CD14-positive monocyte (primary cell): ENCODE data around the gene RCAN2. TPM values are rescaled to one million over a fixed set of nuclear protein-coding genes. Genes with fewer than 3 reads are reported as not detected.

ENCODE experiments used
- DNase-seq, 3 donors: peaks; one replicate each; pipeline ENCODE4 v3.0.0-alpha.2; 2011 to 2022
- H2AFZ ChIP-seq: 2 replicates; pipeline ENCODE4 v1.6.0; 2012; ENCODE audit warnings: mild to moderate bottlenecking, low read depth, low read length, inconsistent platforms; ENCODE audit not compliant: insufficient read depth, poor library complexity, severe bottlenecking
- H3K27ac ChIP-seq, 2 donors: 1 replicate in 1 of 2; 2 replicates in 1 of 2; pipeline ENCODE4 v1.5.1; 2012 to 2013; ENCODE audit warnings: low read length in 2 of 2, control low read depth in 1 of 2, inconsistent platforms in 1 of 2, low read depth in 1 of 2, mild to moderate bottlenecking in 1 of 2
- H3K27me3 ChIP-seq, 2 donors: one replicate each; pipeline versions ENCODE4 v1.6.0 to v1.6.1; 2011 to 2013; ENCODE audit warnings: low read length in 2 of 2; ENCODE audit not compliant: control insufficient read depth in 2 of 2, insufficient read depth in 2 of 2
- H3K36me3 ChIP-seq, 2 donors: replicated peaks in 1 of 2; 1 replicate in 1 of 2; 2 replicates in 1 of 2; pipeline versions ENCODE4 v1.5.1 to v1.6.1; 2012 to 2013; ENCODE audit warnings: low read length in 2 of 2, control low read depth in 1 of 2, inconsistent platforms in 1 of 2, mild to moderate bottlenecking in 1 of 2; ENCODE audit not compliant: insufficient read depth in 2 of 2, control insufficient read depth in 1 of 2
- H3K4me1 ChIP-seq, 2 donors: 1 replicate in 1 of 2; 2 replicates in 1 of 2; pipeline versions ENCODE4 v1.5.1 to v1.6.1; 2012 to 2013; ENCODE audit warnings: low read length in 2 of 2, control low read depth in 1 of 2, inconsistent platforms in 1 of 2, mild to moderate bottlenecking in 1 of 2, moderate library complexity in 1 of 2; ENCODE audit not compliant: insufficient read depth in 2 of 2, control insufficient read depth in 1 of 2
- H3K4me2 ChIP-seq: replicated peaks from 2 replicates; pipeline ENCODE3; 2012; ENCODE audit warnings: low read length, moderate library complexity, mild to moderate bottlenecking; ENCODE audit not compliant: poor library complexity, severe bottlenecking; ENCODE audit errors: extremely low read depth
- H3K4me3 ChIP-seq, 3 experiments: fragments of 200-600 bp in 1 of 3; sonication (generic) in 1 of 3; replicated peaks in 1 of 3; 1 replicate in 2 of 3; 2 replicates in 1 of 3; pipeline ENCODE4 v1.5.1; 2011 to 2013; ENCODE audit warnings: low read length in 3 of 3, mild to moderate bottlenecking in 3 of 3, control low read depth in 2 of 3, low read depth in 2 of 3, inconsistent platforms in 1 of 3, moderate library complexity in 1 of 3
- H3K79me2 ChIP-seq: 2 replicates; pipeline ENCODE4 v1.6.0; 2012; ENCODE audit warnings: mild to moderate bottlenecking, control low read depth, inconsistent platforms, low read length, moderate library complexity; ENCODE audit not compliant: insufficient read depth
- H3K9ac ChIP-seq: 2 replicates; pipeline ENCODE4 v1.6.0; 2017; ENCODE audit warnings: low read length, mild to moderate bottlenecking; ENCODE audit not compliant: insufficient read depth, poor library complexity, severe bottlenecking
- H3K9me3 ChIP-seq, 2 donors: replicated peaks in 1 of 2; 1 replicate in 1 of 2; 2 replicates in 1 of 2; pipeline versions ENCODE4 v1.5.1 to v1.6.1; 2012 to 2013; ENCODE audit warnings: low read length in 2 of 2, control low read depth in 1 of 2; ENCODE audit not compliant: control insufficient read depth in 1 of 2, insufficient read depth in 1 of 2
- H4K20me1 ChIP-seq: 2 replicates; pipeline ENCODE4 v1.6.0; 2012; ENCODE audit warnings: mild to moderate bottlenecking, low read length, control low read depth, moderate library complexity; ENCODE audit not compliant: insufficient read depth
- H3K27ac Mint-ChIP-seq, 7 donors: one replicate each; pipeline ENCODE4 v1.8.0; 2020; ENCODE audit warnings: mild to moderate bottlenecking in 7 of 7, mixed read lengths in 7 of 7, moderate library complexity in 6 of 7, inconsistent platforms in 2 of 7
- H3K27me3 Mint-ChIP-seq, 3 donors: one replicate each; pipeline ENCODE4 v1.8.0; 2021 to 2022; ENCODE audit warnings: low read depth in 3 of 3, mild to moderate bottlenecking in 3 of 3, mixed read lengths in 3 of 3, moderate library complexity in 3 of 3, inconsistent platforms in 1 of 3
- H3K36me3 Mint-ChIP-seq, 2 donors: one replicate each; pipeline ENCODE4 v1.8.0; 2020; ENCODE audit warnings: mixed read lengths in 2 of 2, inconsistent platforms in 1 of 2, mild to moderate bottlenecking in 1 of 2
- H3K4me1 Mint-ChIP-seq: one replicate; pipeline ENCODE4 v1.8.0; 2020; ENCODE audit warnings: mild to moderate bottlenecking, mixed read lengths
- H3K4me3 Mint-ChIP-seq, 2 donors: one replicate each; pipeline ENCODE4 v1.8.0; 2020; ENCODE audit warnings: mild to moderate bottlenecking in 2 of 2, mixed read lengths in 2 of 2, moderate library complexity in 1 of 2
- H3K9me3 Mint-ChIP-seq, 7 donors: one replicate each; pipeline ENCODE4 v1.8.0; 2020 to 2022; ENCODE audit warnings: mixed read lengths in 7 of 7, mild to moderate bottlenecking in 6 of 7, moderate library complexity in 6 of 7, inconsistent platforms in 2 of 7
- WGBS: methylation state at CpG from one replicate; pipeline ENCODE4 v1.1.5; 2013; ENCODE audit warnings: missing lambda C conversion rate; ENCODE audit not compliant: insufficient coverage; 5-methylcytosine and 5-hydroxymethylcytosine counted together
- intact Hi-C, 2 donors: fragments of 100-400 bp; cut with micrococcal nuclease; formaldehyde crosslinking; loops; one replicate each; pipeline versions ENCODE4 v1.15.0 to v1.15.1; 2023
- polyA plus RNA-seq, 3 donors: library from polyadenylated mRNA; depleted of rRNA in 1 of 3; unstranded in 2 of 3; stranded (reverse) in 1 of 3; fragments of 300-500 nt in 2 of 3; fragments of >200 nt in 1 of 3; fragmentation: Illumina TruSeq in 2 of 3; gene quantifications; 1 replicate in 2 of 3; 2 replicates in 1 of 3; pipeline ENCODE4 v1.2.3, GENCODE V29; 2012 to 2021
- TF ChIP-seq, protein P1 (sequence below): fragments of 200-600 bp; IDR thresholded peaks from one replicate; pipeline ENCODE4 v1.8.0; 2022; ENCODE audit warnings: antibody characterized with exemption, mild to moderate bottlenecking

The RCAN2 gene
- polyA plus RNA-seq, 3 donors: not detected

DNA sequence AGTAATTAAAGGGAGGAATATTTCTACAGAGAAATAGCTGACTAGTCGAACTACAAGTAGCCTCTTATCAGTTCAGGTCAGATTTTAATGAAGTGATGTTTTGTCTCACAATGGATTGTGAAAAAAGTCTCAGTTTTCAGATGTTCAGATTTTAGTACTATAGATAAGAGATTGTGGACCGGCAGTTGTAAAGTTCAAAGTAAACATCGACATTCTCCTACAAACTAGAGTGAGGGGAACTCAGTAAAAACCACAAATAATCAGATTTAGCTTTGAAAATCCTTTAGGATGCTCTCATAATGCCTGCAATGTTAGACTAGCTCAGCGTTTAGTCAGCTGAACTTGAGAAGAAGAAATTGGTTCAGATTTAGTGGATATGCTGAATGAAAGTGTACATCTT lies 39.9 kb downstream of the RCAN2 start:
- Histone ChIP-seq H4K20me1 (no peaks in the 10 kb centered on the region), H3K9ac (no peak overlapping the region), H3K4me2 (no peak overlapping the region), H3K9me3 (no peaks in the 10 kb centered on the region), H3K36me3 (no peaks in the 10 kb centered on the region), H3K27me3 (no peaks in the 10 kb centered on the region), H2AFZ (no peak overlapping the region), H3K4me3 (no peak overlapping the region), H3K4me1 (no peaks in the 10 kb centered on the region), H3K27ac (no peak overlapping the region), H3K79me2 (no peaks in the 10 kb centered on the region)
- intact Hi-C loops: no loop called here
- H3K36me3 Mint-ChIP-seq: no peaks in the 10 kb centered on the region
- no peak overlapping the region for H3K4me3 Mint-ChIP-seq
- TF ChIP-seq, protein P1, sequence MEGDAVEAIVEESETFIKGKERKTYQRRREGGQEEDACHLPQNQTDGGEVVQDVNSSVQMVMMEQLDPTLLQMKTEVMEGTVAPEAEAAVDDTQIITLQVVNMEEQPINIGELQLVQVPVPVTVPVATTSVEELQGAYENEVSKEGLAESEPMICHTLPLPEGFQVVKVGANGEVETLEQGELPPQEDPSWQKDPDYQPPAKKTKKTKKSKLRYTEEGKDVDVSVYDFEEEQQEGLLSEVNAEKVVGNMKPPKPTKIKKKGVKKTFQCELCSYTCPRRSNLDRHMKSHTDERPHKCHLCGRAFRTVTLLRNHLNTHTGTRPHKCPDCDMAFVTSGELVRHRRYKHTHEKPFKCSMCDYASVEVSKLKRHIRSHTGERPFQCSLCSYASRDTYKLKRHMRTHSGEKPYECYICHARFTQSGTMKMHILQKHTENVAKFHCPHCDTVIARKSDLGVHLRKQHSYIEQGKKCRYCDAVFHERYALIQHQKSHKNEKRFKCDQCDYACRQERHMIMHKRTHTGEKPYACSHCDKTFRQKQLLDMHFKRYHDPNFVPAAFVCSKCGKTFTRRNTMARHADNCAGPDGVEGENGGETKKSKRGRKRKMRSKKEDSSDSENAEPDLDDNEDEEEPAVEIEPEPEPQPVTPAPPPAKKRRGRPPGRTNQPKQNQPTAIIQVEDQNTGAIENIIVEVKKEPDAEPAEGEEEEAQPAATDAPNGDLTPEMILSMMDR: no peak
- H3K4me1 Mint-ChIP-seq: no peaks in the 10 kb centered on the region
- H3K27me3 Mint-ChIP-seq: peaks cover 0 to 2% (median 0%) of the 10 kb centered on the region in 3 donors
- WGBS: 60% methylated on average over 1 of the region's 4 CpGs
- peaks cover 0 to 5% (median 2%) of the 10 kb centered on the region in 7 donors for H3K9me3 Mint-ChIP-seq
- no peak overlapping the region for H3K27ac Mint-ChIP-seq
- no peak for DNase-seq

DNA sequence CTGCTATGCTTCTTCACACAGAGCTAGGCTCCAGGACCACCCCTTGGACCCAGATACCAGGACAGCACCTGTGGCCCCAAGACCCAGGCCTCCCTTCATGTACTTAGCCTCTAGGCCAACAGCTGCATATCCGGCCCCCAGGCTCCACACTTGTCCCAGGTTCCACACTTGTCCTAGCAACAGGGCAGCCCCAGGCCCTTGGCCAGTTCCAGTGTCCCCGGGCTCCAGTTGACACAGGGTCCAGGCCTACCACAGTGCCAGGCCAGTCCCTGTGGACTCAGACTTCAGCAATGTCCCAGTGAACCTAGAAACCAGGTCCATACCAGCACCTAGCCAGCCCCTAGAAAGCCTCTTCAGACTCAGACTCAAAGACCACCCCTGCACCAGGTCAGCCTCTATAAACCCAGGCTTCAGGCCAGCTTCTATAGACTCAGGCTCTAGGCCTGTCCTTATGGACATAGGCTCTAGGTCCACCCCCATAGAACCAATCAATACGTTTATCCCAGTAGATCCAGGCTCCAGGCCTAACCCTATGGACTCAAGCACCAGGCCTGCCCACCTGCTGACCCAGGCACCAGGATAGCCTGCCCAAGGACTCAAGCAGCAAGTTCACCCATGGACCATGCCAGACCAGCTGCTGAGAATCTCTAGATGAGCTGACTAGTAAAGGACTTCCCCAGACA lies 46.3 kb downstream of the RCAN2 start:
- no peak overlapping the region for H3K4me3 ChIP-seq
- H3K27ac ChIP-seq: no peak overlapping the region
- H3K9ac ChIP-seq: no peak overlapping the region
- DNase-seq: no peak
- Mint-ChIP-seq H3K27me3 (no peaks in the 10 kb centered on the region), H3K27ac (no peak overlapping the region), H3K36me3 (no peaks in the 10 kb centered on the region), H3K4me3 (no peak overlapping the region), H3K4me1 (no peaks in the 10 kb centered on the region), H3K9me3 (peaks cover 3 to 21% (median 18%) of the 10 kb centered on the region in 7 donors)
- 90% methylated on average over 3 of the region's 3 CpGs for WGBS
- no peaks in the 10 kb centered on the region for H3K36me3 ChIP-seq
- H3K27me3 ChIP-seq: no peaks in the 10 kb centered on the region
- intact Hi-C loops: no loop called here
- H3K9me3 ChIP-seq: peaks cover 7 to 10% of the 10 kb centered on the region in 2 donors
- no peak overlapping the region for H3K4me2 ChIP-seq
- no peak overlapping the region for H2AFZ ChIP-seq
- H4K20me1 ChIP-seq: no peaks in the 10 kb centered on the region
- H3K4me1 ChIP-seq: no peaks in the 10 kb centered on the region
- TF ChIP-seq, protein P1: no peak
- H3K79me2 ChIP-seq: no peaks in the 10 kb centered on the region
